Thymus (tissue), 11 donors: ENCODE measurements around the gene ARHGAP15. TPM values are rescaled to one million over a fixed set of nuclear protein-coding genes. Genes with fewer than 3 reads are reported as not detected.

Source experiments
- DNase-seq, 9 donors: peaks; one replicate each; pipeline ENCODE4 v3.0.0-alpha.2; 2013; ENCODE audit warnings: low spot score in 9 of 9, low read depth in 6 of 9, missing footprints in 1 of 9
- H3K27ac ChIP-seq, 2 donors: one replicate each; pipeline ENCODE4 v1.5.1; 2013; ENCODE audit warnings: control low read depth in 1 of 2, low read depth in 1 of 2, low read length in 1 of 2, mild to moderate bottlenecking in 1 of 2, moderate library complexity in 1 of 2
- H3K27me3 ChIP-seq, 2 donors: one replicate each; pipeline ENCODE4 v1.5.1; 2013; ENCODE audit warnings: low read length in 1 of 2; ENCODE audit not compliant: control insufficient read depth in 2 of 2, insufficient read depth in 1 of 2
- H3K36me3 ChIP-seq, 2 donors: one replicate each; pipeline ENCODE4 v1.5.1; 2013; ENCODE audit warnings: low read length in 1 of 2, mild to moderate bottlenecking in 1 of 2, moderate library complexity in 1 of 2; ENCODE audit not compliant: control insufficient read depth in 2 of 2, insufficient read depth in 2 of 2
- H3K4me1 ChIP-seq, 2 donors: one replicate each; pipeline ENCODE4 v1.5.1; 2013; ENCODE audit warnings: low read length in 2 of 2; ENCODE audit not compliant: control insufficient read depth in 2 of 2, insufficient read depth in 2 of 2
- H3K4me3 ChIP-seq, 2 donors: one replicate each; pipeline ENCODE4 v1.5.1; 2013; ENCODE audit warnings: low read length in 2 of 2, control low read depth in 1 of 2, mild to moderate bottlenecking in 1 of 2
- H3K9me3 ChIP-seq, 2 donors: one replicate each; pipeline ENCODE4 v1.5.1; 2013; ENCODE audit warnings: low read length in 1 of 2, mild to moderate bottlenecking in 1 of 2; ENCODE audit not compliant: control insufficient read depth in 2 of 2, insufficient read depth in 1 of 2
- WGBS: extraction: QIAGEN DNeasy Blood & Tissue Kit; methylation state at CpG from one replicate; pipeline ENCODE4 v1.1.7; 2013; 5-methylcytosine and 5-hydroxymethylcytosine counted together
- polyA plus RNA-seq: library from polyadenylated mRNA; stranded (reverse); fragments of 200-250 nt; gene quantifications from one replicate; pipeline ENCODE4 v1.2.3, GENCODE V29; 2013
- total RNA-seq: library from RNA; stranded (reverse); fragments of 120-200 nt; gene quantifications from one replicate; pipeline ENCODE4 v1.2.4, GENCODE V29; 2013
- donor health status: healthy.

Gene ARHGAP15
- total and polyA plus RNA-seq, 2 donors: 55.8 to 182 TPM

GRCh38 chr2:143148011-143148410, 18.8 kb downstream of the ARHGAP15 start:
- H3K27ac ChIP-seq: no peak overlapping the region
- no peaks in the 10 kb centered on the region for H3K27me3 ChIP-seq
- no peaks in the 10 kb centered on the region for H3K9me3 ChIP-seq
- DNase-seq: no peak
- no peak overlapping the region for H3K4me3 ChIP-seq
- H3K36me3 ChIP-seq: peaks cover 0 to 5% of the 10 kb centered on the region in 2 donors
- peaks cover 12% of the 10 kb centered on the region in 2 donors for H3K4me1 ChIP-seq

GRCh38 chr2:143148757-143149156, 19.5 kb downstream of the ARHGAP15 start:
- no peaks in the 10 kb centered on the region for H3K9me3 ChIP-seq
- H3K27me3 ChIP-seq: no peaks in the 10 kb centered on the region
- peaks cover 12% of the 10 kb centered on the region in 2 donors for H3K4me1 ChIP-seq
- H3K27ac ChIP-seq: no peak overlapping the region
- DNase-seq: no peak
- 71% methylated on average over 5 of the region's 5 CpGs for WGBS
- no peak overlapping the region for H3K4me3 ChIP-seq
- peaks cover 0 to 5% of the 10 kb centered on the region in 2 donors for H3K36me3 ChIP-seq

GRCh38 chr2:143150287-143150686, 21.1 kb downstream of the ARHGAP15 start:
- Histone ChIP-seq H3K27ac (peak overlapping the region in 1 of 2 donors; percentile 15), H3K4me3 (no peak overlapping the region), H3K9me3 (no peaks in the 10 kb centered on the region), H3K27me3 (no peaks in the 10 kb centered on the region), H3K36me3 (peaks cover under 1 to 8% of the 10 kb centered on the region in 2 donors), H3K4me1 (peaks cover 12% of the 10 kb centered on the region in 2 donors)
- 11% methylated on average over 4 of the region's 4 CpGs for WGBS
- no peak for DNase-seq

GRCh38 chr2:143151111-143151752, 22.0 kb downstream of the ARHGAP15 start:
- no peak for DNase-seq
- Histone ChIP-seq H3K36me3 (peaks cover 3 to 17% of the 10 kb centered on the region in 2 donors), H3K4me1 (peaks cover 12% of the 10 kb centered on the region in 2 donors), H3K27me3 (no peaks in the 10 kb centered on the region), H3K4me3 (no peak overlapping the region), H3K9me3 (no peaks in the 10 kb centered on the region), H3K27ac (no peak overlapping the region)
- 97% methylated on average over 1 of the region's 1 CpG for WGBS

GRCh38 chr2:143152219-143152618, 23.0 kb downstream of the ARHGAP15 start:
- H3K4me1 ChIP-seq: peaks cover 12% of the 10 kb centered on the region in 2 donors
- peak overlapping the region in 1 of 2 donors; percentile 14 for H3K27ac ChIP-seq
- no peaks in the 10 kb centered on the region for H3K27me3 ChIP-seq
- WGBS: 93% methylated on average over 2 of the region's 2 CpGs
- H3K9me3 ChIP-seq: no peaks in the 10 kb centered on the region
- peaks cover 3 to 22% of the 10 kb centered on the region in 2 donors for H3K36me3 ChIP-seq
- H3K4me3 ChIP-seq: no peak overlapping the region
- no peak for DNase-seq

- peaks cover 12% of the 10 kb centered on the region in 2 donors for H3K4me1 ChIP-seq
- H3K36me3 ChIP-seq: peaks cover 3 to 26% of the 10 kb centered on the region in 2 donors
- H3K4me3 ChIP-seq: no peak overlapping the region
- WGBS: 73% methylated on average over 3 of the region's 3 CpGs
- H3K27ac ChIP-seq: peak overlapping the region in 1 of 2 donors; percentile 14
- no peaks in the 10 kb centered on the region for H3K27me3 ChIP-seq
- DNase-seq: no peak
- H3K9me3 ChIP-seq: no peaks in the 10 kb centered on the region
Measured at GRCh38 chr2:143152637-143153036, 23.4 kb downstream of the ARHGAP15 start.

- DNase-seq: no peak
- no peak overlapping the region for H3K27ac ChIP-seq
- no peaks in the 10 kb centered on the region for H3K27me3 ChIP-seq
- H3K4me1 ChIP-seq: peaks cover 6 to 9% of the 10 kb centered on the region in 2 donors
- H3K9me3 ChIP-seq: no peaks in the 10 kb centered on the region
- H3K4me3 ChIP-seq: no peak overlapping the region
- H3K36me3 ChIP-seq: peaks cover 3 to 32% of the 10 kb centered on the region in 2 donors
Measured at GRCh38 chr2:143155661-143156060, 26.4 kb downstream of the ARHGAP15 start.

- Histone ChIP-seq H3K4me1 (peaks cover 4% of the 10 kb centered on the region in 2 donors), H3K4me3 (no peak overlapping the region), H3K36me3 (peaks cover 3 to 44% of the 10 kb centered on the region in 2 donors), H3K27ac (no peak overlapping the region), H3K27me3 (no peaks in the 10 kb centered on the region), H3K9me3 (no peaks in the 10 kb centered on the region)
- 94% methylated on average over 1 of the region's 1 CpG for WGBS
- no peak for DNase-seq
Measured at GRCh38 chr2:143157001-143157400, 27.8 kb downstream of the ARHGAP15 start.

GRCh38 chr2:143157418-143157817, 28.2 kb downstream of the ARHGAP15 start:
- no peak overlapping the region for H3K27ac ChIP-seq
- H3K36me3 ChIP-seq: peaks cover 3 to 47% of the 10 kb centered on the region in 2 donors
- no peaks in the 10 kb centered on the region for H3K27me3 ChIP-seq
- DNase-seq: no peak
- no peak overlapping the region for H3K4me3 ChIP-seq
- 91% methylated on average over 3 of the region's 3 CpGs for WGBS
- peaks cover 0 to under 1% of the 10 kb centered on the region in 2 donors for H3K4me1 ChIP-seq
- no peaks in the 10 kb centered on the region for H3K9me3 ChIP-seq
